Measurements from ENCODE around the gene B3GALT4. TPM values are rescaled to one million over a fixed set of nuclear protein-coding genes. Genes with fewer than 3 reads are reported as not detected.

Gene B3GALT4
- total and polyA plus RNA-seq, 2 of the 13 experiments (the other 11 are each of a cell fraction or from before 2014, with no cell fraction given): 0.04 to 0.27 TPM

DNA sequence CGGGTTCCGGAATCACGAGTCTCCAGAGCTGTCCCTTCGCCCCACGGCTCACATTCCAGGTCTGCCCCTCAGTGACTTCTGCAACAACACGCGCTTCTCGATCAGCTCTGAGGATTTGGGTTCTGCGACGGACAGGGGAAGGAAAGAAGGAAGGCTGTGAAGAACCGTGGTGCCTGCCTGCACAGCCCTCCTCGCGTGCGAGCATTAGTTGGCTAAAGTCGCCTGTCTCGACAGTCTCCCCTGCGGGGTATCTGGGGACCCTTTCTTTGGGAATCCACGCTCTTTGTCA lies 28.3 kb upstream of the B3GALT4 start (continued):
- TF ChIP-seq, protein P1, sequence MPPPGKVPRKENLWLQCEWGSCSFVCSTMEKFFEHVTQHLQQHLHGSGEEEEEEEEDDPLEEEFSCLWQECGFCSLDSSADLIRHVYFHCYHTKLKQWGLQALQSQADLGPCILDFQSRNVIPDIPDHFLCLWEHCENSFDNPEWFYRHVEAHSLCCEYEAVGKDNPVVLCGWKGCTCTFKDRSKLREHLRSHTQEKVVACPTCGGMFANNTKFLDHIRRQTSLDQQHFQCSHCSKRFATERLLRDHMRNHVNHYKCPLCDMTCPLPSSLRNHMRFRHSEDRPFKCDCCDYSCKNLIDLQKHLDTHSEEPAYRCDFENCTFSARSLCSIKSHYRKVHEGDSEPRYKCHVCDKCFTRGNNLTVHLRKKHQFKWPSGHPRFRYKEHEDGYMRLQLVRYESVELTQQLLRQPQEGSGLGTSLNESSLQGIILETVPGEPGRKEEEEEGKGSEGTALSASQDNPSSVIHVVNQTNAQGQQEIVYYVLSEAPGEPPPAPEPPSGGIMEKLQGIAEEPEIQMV (CRISPR knock-in tag; IDR thresholded peaks at IDR 0.05; ENCODE audit: low read depth): 0 out of 2 replicates have a peak, but pooled peaks have one; percentile 59
- TF ChIP-seq ZNF274 (CRISPR knock-in tag; IDR thresholded peaks at IDR 0.05): 0 out of 2 replicates have a peak, but pooled peaks have one; percentile 78
- peak; percentile 79; the same call in 1 of the 2 replicates for TF ChIP-seq ZNF343 (CRISPR knock-in tag; IDR thresholded peaks at IDR 0.05)
- TF ChIP-seq ATM (IDR thresholded peaks at IDR 0.05; ENCODE audit: borderline replicate concordance): no peak
- peak; percentile 14; the same call in 1 of the 2 replicates for TF ChIP-seq ZSCAN22 (CRISPR knock-in tag; IDR thresholded peaks at IDR 0.05)
- 0 out of 2 replicates have a peak, but pooled peaks have one; percentile 28 for TF ChIP-seq ZNF225 (CRISPR knock-in tag; IDR thresholded peaks at IDR 0.05)
- TF ChIP-seq, protein P2, sequence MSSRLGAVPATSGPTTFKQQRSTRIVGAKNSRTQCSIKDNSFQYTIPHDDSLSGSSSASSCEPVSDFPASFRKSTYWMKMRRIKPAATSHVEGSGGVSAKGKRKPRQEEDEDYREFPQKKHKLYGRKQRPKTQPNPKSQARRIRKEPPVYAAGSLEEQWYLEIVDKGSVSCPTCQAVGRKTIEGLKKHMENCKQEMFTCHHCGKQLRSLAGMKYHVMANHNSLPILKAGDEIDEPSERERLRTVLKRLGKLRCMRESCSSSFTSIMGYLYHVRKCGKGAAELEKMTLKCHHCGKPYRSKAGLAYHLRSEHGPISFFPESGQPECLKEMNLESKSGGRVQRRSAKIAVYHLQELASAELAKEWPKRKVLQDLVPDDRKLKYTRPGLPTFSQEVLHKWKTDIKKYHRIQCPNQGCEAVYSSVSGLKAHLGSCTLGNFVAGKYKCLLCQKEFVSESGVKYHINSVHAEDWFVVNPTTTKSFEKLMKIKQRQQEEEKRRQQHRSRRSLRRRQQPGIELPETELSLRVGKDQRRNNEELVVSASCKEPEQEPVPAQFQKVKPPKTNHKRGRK (CRISPR knock-in tag; IDR thresholded peaks at IDR 0.05): 0 out of 2 replicates have a peak, but pooled peaks have one; percentile 35
- TF ChIP-seq, protein P3, sequence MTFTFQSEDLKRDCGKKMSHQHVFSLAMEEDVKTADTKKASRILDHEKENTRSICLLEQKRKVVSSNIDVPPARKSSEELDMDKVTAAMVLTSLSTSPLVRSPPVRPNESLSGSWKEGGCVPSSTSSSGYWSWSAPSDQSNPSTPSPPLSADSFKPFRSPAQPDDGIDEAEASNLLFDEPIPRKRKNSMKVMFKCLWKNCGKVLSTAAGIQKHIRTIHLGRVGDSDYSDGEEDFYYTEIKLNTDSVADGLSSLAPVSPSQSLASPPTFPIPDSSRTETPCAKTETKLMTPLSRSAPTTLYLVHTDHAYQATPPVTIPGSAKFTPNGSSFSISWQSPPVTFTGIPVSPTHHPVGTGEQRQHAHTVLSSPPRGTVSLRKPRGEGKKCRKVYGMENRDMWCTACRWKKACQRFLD (CRISPR knock-in tag; IDR thresholded peaks at IDR 0.05; ENCODE audit: borderline replicate concordance): peak; percentile 87; the same call in 1 of the 2 replicates
- no peak for TF ChIP-seq RFXAP (CRISPR knock-in tag; IDR thresholded peaks at IDR 0.05; ENCODE audit: borderline replicate concordance)
- TF ChIP-seq KLF11 (CRISPR knock-in tag; IDR thresholded peaks at IDR 0.05): peak; percentile 6; the same call in 1 of the 2 replicates
- no peak for TF ChIP-seq KDM2A (CRISPR knock-in tag; IDR thresholded peaks at IDR 0.05; ENCODE audit: borderline replicate concordance, low read depth)
- TF ChIP-seq KLF16 (CRISPR knock-in tag; IDR thresholded peaks at IDR 0.05): no peak
- no peak for TF ChIP-seq MAFF (IDR thresholded peaks at IDR 0.05; ENCODE audit: low read depth, low read length)
- TF ChIP-seq NFATC3 (CRISPR knock-in tag; IDR thresholded peaks at IDR 0.05): 0 out of 2 replicates have a peak, but pooled peaks have one; percentile 31
- TF ChIP-seq NCOA1 (CRISPR knock-in tag; IDR thresholded peaks at IDR 0.05): no peak; the same call in 1 of the 2 replicates
- TF ChIP-seq ZNF207 (IDR thresholded peaks at IDR 0.05; ENCODE audit: borderline replicate concordance): no peak
- TF ChIP-seq, protein P4, sequence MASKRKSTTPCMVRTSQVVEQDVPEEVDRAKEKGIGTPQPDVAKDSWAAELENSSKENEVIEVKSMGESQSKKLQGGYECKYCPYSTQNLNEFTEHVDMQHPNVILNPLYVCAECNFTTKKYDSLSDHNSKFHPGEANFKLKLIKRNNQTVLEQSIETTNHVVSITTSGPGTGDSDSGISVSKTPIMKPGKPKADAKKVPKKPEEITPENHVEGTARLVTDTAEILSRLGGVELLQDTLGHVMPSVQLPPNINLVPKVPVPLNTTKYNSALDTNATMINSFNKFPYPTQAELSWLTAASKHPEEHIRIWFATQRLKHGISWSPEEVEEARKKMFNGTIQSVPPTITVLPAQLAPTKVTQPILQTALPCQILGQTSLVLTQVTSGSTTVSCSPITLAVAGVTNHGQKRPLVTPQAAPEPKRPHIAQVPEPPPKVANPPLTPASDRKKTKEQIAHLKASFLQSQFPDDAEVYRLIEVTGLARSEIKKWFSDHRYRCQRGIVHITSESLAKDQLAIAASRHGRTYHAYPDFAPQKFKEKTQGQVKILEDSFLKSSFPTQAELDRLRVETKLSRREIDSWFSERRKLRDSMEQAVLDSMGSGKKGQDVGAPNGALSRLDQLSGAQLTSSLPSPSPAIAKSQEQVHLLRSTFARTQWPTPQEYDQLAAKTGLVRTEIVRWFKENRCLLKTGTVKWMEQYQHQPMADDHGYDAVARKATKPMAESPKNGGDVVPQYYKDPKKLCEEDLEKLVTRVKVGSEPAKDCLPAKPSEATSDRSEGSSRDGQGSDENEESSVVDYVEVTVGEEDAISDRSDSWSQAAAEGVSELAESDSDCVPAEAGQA (IDR thresholded peaks at IDR 0.05; ENCODE audit: low read depth): no peak
- TF ChIP-seq, protein P4 (CRISPR knock-in tag; IDR thresholded peaks at IDR 0.05; ENCODE audit: borderline replicate concordance): no peak
